Activated CD8-positive, alpha-beta memory T cell treated with anti-CD3 and anti-CD28 coated beads for 1 hour (primary cell): ENCODE data around the gene MTHFD2.

Experiments
- DNase-seq, 2 donors: peaks; one replicate each; pipeline ENCODE4 v3.0.0-alpha.2; 2020; ENCODE audit warnings: low read depth in 1 of 2; ENCODE audit errors: extremely low read depth in 1 of 2

The MTHFD2 gene

GRCh38 chr2:74260495-74260894 lies 62.1 kb downstream of the MTHFD2 start:
- no peak for DNase-seq

- no peak for DNase-seq
Measured at GRCh38 chr2:74261204-74261864, 62.9 kb downstream of the MTHFD2 start.

- DNase-seq = no peak
Measured at GRCh38 chr2:74262681-74263080, 64.3 kb downstream of the MTHFD2 start.

GRCh38 chr2:74264281-74264680 lies 65.9 kb downstream of the MTHFD2 start:
- no peak for DNase-seq

- DNase-seq = peak in 1 of 2 donors; percentile 13
Measured at GRCh38 chr2:74267068-74267467, 68.7 kb downstream of the MTHFD2 start.
